Spleen (tissue), 11 donors: Measurements from ENCODE around the gene C6orf141. TPM values are rescaled to one million over a fixed set of nuclear protein-coding genes. Genes with fewer than 3 reads are reported as not detected.

Experiments used
- DNase-seq: peaks from one replicate; pipeline ENCODE4 v3.0.0-alpha.2; 2020
- H3K27ac ChIP-seq, 8 donors: fragments of 200-600 bp; sonication (generic) in 7 of 8; 1 replicate in 4 of 8; 2 replicates in 4 of 8; pipeline versions ENCODE4 v1.5.0 to v1.8.0; 2016 to 2021; ENCODE audit warnings: inconsistent platforms in 4 of 8, mild to moderate bottlenecking in 4 of 8, moderate library complexity in 1 of 8
- H3K27me3 ChIP-seq, 7 donors: fragments of 200-600 bp; sonication (generic) in 6 of 7; replicated peaks in 1 of 7; 1 replicate in 4 of 7; 2 replicates in 3 of 7; pipeline versions ENCODE4 v1.5.0 to v1.8.0; 2016 to 2021; ENCODE audit warnings: inconsistent platforms in 3 of 7, mild to moderate bottlenecking in 1 of 7
- H3K36me3 ChIP-seq, 6 donors: fragments of 200-600 bp; sonication (generic) in 5 of 6; 1 replicate in 4 of 6; 2 replicates in 2 of 6; pipeline versions ENCODE4 v1.5.0 to v1.8.0; 2016 to 2021; ENCODE audit warnings: inconsistent platforms in 2 of 6
- H3K4me1 ChIP-seq, 6 donors: fragments of 200-600 bp; sonication (generic) in 5 of 6; 1 replicate in 3 of 6; 2 replicates in 3 of 6; pipeline versions ENCODE4 v1.5.0 to v1.8.0; 2016 to 2021; ENCODE audit warnings: inconsistent platforms in 3 of 6
- H3K4me3 ChIP-seq, 8 donors: fragments of 200-600 bp; sonication (generic) in 7 of 8; 1 replicate in 4 of 8; 2 replicates in 4 of 8; pipeline versions ENCODE4 v1.5.0 to v1.8.0; 2016 to 2021; ENCODE audit warnings: inconsistent platforms in 4 of 8, mild to moderate bottlenecking in 4 of 8, moderate library complexity in 2 of 8
- H3K9me3 ChIP-seq, 8 donors: fragments of 200-600 bp; sonication (generic) in 7 of 8; 1 replicate in 4 of 8; 2 replicates in 4 of 8; pipeline versions ENCODE4 v1.5.0 to v1.8.0; 2016 to 2021; ENCODE audit warnings: inconsistent platforms in 4 of 8
- POLR2A ChIP-seq, 3 donors: fragments of 450-650 bp; IDR thresholded peaks; one replicate each; pipeline ENCODE4 v1.5.1; 2017; ENCODE audit warnings: antibody characterized with exemption in 3 of 3, mild to moderate bottlenecking in 1 of 3
- POLR2AphosphoS5 ChIP-seq, 3 donors: sonication (generic); formaldehyde crosslinking; IDR thresholded peaks; one replicate each; pipeline ENCODE4 v1.5.1; 2017; ENCODE audit warnings: antibody characterized with exemption in 3 of 3
- WGBS, 5 donors: extraction: QIAGEN DNeasy Blood & Tissue Kit in 3 of 5; methylation state at CpG; one replicate each; pipeline versions ENCODE4 v1.1.5 to v1.1.7; 2013 to 2018; 5-methylcytosine and 5-hydroxymethylcytosine counted together
- intact Hi-C: fragments of 100-400 bp; cut with DNase I; formaldehyde crosslinking; loops from one replicate; pipeline ENCODE4 v1.15.0; 2023; ENCODE audit warnings: low total_unique reads
- polyA plus RNA-seq, 3 donors: library from polyadenylated mRNA; stranded (reverse); fragments of 200-250 nt; gene quantifications; one replicate each; pipeline ENCODE4 v1.2.1, GENCODE V29; 2013
- total RNA-seq, 7 donors: library from RNA; depleted of rRNA in 3 of 7; stranded (reverse); fragments of >200 nt in 3 of 7; fragmentation: NEBNext Ultra II Directional in 4 of 7; extraction: Animal tissue kit (Norgen Biotek cat#: 25700) in 4 of 7; gene quantifications; one replicate each; pipeline versions ENCODE4 v1.1.0 to v1.2.1, GENCODE V29; 2016 to 2021
- TF ChIP-seq, protein P1 (sequence below), 11 experiments: fragments of 200-600 bp in 7 of 11; fragments of 450-650 bp in 4 of 11; sonication (generic) in 4 of 11; IDR thresholded peaks in 8 of 11; conservative IDR thresholded peaks in 3 of 11; 1 replicate in 7 of 11; 2 replicates in 4 of 11; pipeline versions ENCODE4 v1.4.0 to v1.8.0; 2016 to 2021; ENCODE audit warnings: antibody characterized with exemption in 11 of 11, inconsistent platforms in 4 of 11, mild to moderate bottlenecking in 1 of 11
- donor health status: healthy with polysubstance abuse.
- donor health status: DM: no; HTN: no; CAD: no; lungs with moderate emphysema.
- donor health status: DM: no; HTN: no; CAD: no.
- donor health status: Bipolar disorder and iron deficiency.
- donor health status: healthy.
- donor health status: DM: no; HTN: no; CAD: no.
- donor health status: DM: yes; HTN: yes; CAD: no.

Gene C6orf141
- total and polyA plus RNA-seq, 10 donors, result 0.12 TPM; not detected in 9

DNA sequence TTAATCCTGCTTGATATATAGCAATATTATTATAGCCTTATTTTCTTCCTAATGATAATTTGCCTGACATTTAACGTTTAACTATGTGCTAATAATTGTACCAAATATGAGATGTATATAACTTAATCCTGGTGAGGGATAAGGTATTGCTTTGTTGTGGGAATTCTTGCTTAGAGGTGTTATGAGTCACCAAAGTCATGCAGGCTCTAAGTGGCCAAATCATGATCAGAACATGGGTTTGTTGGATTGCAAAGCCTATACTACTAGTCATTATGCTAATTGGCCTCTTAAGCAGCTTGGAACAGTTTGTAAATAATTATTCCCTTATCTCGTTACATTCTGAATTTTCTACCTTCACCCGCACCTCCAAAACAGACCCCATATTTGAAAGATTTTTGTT lies 21.9 kb upstream of the C6orf141 start:
- no peaks in the 10 kb centered on the region for H3K9me3 ChIP-seq
- H3K27ac ChIP-seq, result no peak overlapping the region
- no peak overlapping the region for H3K4me3 ChIP-seq
- DNase-seq, result no peak
- H3K27me3 ChIP-seq, result peaks cover 0 to 8% (median 0%) of the 10 kb centered on the region in 7 donors
- 55 to 81% (median 60%) methylated on average over 3 of the region's 3 CpGs for WGBS, 5 donors
- no peaks in the 10 kb centered on the region for H3K4me1 ChIP-seq
- no peak for TF ChIP-seq POLR2A (IDR thresholded peaks at IDR 0.05)
- intact Hi-C loops, result no loop called here
- no peaks in the 10 kb centered on the region for H3K36me3 ChIP-seq

DNA sequence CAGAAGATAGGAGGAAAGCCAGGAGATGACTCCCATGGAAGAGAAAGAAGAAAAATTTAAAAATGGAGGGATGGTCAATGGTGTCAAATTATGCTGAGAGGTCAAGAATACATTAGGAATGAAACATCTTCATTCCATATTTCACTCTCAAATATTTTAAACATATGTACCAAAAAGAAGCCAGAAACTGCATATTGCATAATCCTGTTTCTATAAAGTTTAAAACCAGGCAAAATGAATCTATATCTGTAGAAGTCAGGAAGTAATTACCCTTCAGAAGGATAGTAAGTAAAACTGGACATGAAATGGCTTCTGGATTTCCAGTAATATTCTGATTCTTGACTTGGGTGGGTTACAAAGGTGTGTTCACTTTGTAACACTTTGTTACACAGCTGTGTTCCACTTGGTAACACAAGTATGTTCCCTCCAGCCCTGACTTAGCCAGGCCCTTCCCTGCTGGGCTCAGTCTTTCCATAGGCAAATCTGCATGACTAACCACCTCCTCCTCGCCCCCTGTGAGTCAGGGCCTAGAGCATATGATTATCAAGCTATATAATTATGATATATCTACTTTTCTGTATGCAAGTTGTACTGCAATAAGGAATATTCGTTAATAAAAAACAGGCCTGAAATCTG lies 20.2 kb upstream of the C6orf141 start:
- Histone ChIP-seq H3K4me1 (no peaks in the 10 kb centered on the region), H3K27me3 (peaks cover 0 to 8% (median 0%) of the 10 kb centered on the region in 7 donors), H3K4me3 (no peak overlapping the region), H3K9me3 (no peaks in the 10 kb centered on the region), H3K27ac (no peak overlapping the region), H3K36me3 (no peaks in the 10 kb centered on the region)
- no peak for DNase-seq
- TF ChIP-seq, protein P1, sequence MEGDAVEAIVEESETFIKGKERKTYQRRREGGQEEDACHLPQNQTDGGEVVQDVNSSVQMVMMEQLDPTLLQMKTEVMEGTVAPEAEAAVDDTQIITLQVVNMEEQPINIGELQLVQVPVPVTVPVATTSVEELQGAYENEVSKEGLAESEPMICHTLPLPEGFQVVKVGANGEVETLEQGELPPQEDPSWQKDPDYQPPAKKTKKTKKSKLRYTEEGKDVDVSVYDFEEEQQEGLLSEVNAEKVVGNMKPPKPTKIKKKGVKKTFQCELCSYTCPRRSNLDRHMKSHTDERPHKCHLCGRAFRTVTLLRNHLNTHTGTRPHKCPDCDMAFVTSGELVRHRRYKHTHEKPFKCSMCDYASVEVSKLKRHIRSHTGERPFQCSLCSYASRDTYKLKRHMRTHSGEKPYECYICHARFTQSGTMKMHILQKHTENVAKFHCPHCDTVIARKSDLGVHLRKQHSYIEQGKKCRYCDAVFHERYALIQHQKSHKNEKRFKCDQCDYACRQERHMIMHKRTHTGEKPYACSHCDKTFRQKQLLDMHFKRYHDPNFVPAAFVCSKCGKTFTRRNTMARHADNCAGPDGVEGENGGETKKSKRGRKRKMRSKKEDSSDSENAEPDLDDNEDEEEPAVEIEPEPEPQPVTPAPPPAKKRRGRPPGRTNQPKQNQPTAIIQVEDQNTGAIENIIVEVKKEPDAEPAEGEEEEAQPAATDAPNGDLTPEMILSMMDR (IDR thresholded peaks at IDR 0.05 in 8 of 11, conservative IDR thresholded peaks at IDR 0.05 in 3 of 11), result no peak
- no peak for TF ChIP-seq POLR2AphosphoS5 (IDR thresholded peaks at IDR 0.05)
- WGBS, 5 donors, result 65 to 85% (median 73%) methylated on average over 2 of the region's 2 CpGs
- intact Hi-C loops, result loop anchor here (5.0 to 10.0 kb wide), 2 partner anchors 75 to 317 kb away; no protein-coding TSS in a partner anchor

DNA sequence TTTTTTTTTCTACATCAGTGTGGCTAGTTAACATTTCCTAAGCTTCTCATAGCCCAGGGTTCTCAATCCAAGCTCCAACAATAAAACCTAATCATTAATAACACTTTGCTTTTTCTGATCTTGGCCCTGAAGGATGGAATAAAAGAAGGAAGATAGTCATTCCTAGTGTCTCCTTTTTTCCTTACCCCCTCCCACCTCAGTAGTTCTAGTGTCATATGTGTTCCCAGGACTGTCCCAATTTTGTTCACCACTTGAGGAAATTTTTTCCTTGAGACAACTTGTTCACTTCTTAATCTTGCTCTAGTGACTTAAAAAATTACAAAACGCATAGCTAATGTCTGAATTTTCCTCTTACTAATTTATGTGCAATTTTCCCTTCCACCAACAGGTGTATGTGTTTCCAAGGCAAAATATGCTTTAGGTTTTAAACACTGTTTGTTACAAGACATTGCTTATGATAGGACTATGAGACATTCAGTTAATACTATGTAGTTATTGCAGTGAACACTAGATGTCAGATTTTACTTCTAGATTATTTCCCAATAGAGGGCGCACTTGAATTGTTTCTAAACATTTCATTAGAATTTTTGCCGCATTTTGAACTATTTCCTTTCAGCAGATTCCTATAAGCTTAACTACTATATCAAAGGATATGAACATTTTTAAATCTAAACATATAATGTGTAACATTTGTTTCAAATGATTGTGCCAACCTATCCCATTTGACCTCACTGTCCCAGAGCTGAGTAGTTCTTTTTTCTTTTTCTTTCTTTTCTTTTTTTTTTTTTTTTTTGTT lies 18.5 kb upstream of the C6orf141 start:
- Histone ChIP-seq H3K27me3 (peaks cover 0 to 1% (median 0%) of the 10 kb centered on the region in 7 donors), H3K4me1 (no peaks in the 10 kb centered on the region), H3K36me3 (no peaks in the 10 kb centered on the region), H3K4me3 (peak overlapping the region in 1 of 8 donors; percentile 23), H3K9me3 (no peaks in the 10 kb centered on the region), H3K27ac (no peak overlapping the region)
- 2 to 8% (median 4%) methylated on average over 3 of the region's 3 CpGs for WGBS, 5 donors
- TF ChIP-seq POLR2AphosphoS5 (IDR thresholded peaks at IDR 0.05) (no peak), POLR2A (IDR thresholded peaks at IDR 0.05) (no peak)
- TF ChIP-seq, protein P1 (IDR thresholded peaks at IDR 0.05 in 8 of 11, conservative IDR thresholded peaks at IDR 0.05 in 3 of 11), result peak in 9 of 11 experiments; percentile 30 to 67 (median 56)
- intact Hi-C loops, result loop anchor here (5.0 to 10.0 kb wide), 2 partner anchors 73 to 315 kb away; no protein-coding TSS in a partner anchor
- DNase-seq, result no peak

DNA sequence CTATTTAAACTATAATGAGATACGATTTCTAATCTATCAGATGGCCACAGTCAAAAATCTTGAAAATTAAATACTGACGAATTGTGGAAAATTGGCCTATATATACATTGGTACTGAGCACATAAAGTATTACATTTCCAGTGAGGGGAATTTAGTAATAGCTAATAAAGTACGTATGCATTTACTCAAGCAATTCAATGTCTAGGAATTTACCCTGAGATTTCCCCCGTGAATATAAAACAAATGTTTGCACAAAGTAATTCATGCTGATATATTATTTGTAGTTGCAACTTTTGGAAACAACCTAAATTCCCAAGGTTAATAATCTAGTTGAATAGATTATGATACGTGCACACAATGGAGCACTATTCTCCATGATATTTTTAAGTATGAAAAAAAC lies 14.7 kb upstream of the C6orf141 start:
- no peaks in the 10 kb centered on the region for H3K4me1 ChIP-seq
- no peak overlapping the region for H3K27ac ChIP-seq
- TF ChIP-seq POLR2AphosphoS5 (IDR thresholded peaks at IDR 0.05), result no peak
- TF ChIP-seq, protein P1 (IDR thresholded peaks at IDR 0.05 in 8 of 11, conservative IDR thresholded peaks at IDR 0.05 in 3 of 11), result no peak
- TF ChIP-seq POLR2A (IDR thresholded peaks at IDR 0.05), result no peak
- 86 to 92% (median 87%) methylated on average over 5 of the region's 5 CpGs for WGBS, 5 donors
- H3K9me3 ChIP-seq, result no peaks in the 10 kb centered on the region
- no peaks in the 10 kb centered on the region for H3K36me3 ChIP-seq
- no peaks in the 10 kb centered on the region for H3K27me3 ChIP-seq
- intact Hi-C loops, result loop anchor here (10.0 kb wide), 1 partner anchor 69 kb away; no protein-coding TSS in a partner anchor
- no peak overlapping the region for H3K4me3 ChIP-seq
- no peak for DNase-seq
